Measurements from ENCODE around the gene KCNMB2.

KCNMB2 gene

DNA sequence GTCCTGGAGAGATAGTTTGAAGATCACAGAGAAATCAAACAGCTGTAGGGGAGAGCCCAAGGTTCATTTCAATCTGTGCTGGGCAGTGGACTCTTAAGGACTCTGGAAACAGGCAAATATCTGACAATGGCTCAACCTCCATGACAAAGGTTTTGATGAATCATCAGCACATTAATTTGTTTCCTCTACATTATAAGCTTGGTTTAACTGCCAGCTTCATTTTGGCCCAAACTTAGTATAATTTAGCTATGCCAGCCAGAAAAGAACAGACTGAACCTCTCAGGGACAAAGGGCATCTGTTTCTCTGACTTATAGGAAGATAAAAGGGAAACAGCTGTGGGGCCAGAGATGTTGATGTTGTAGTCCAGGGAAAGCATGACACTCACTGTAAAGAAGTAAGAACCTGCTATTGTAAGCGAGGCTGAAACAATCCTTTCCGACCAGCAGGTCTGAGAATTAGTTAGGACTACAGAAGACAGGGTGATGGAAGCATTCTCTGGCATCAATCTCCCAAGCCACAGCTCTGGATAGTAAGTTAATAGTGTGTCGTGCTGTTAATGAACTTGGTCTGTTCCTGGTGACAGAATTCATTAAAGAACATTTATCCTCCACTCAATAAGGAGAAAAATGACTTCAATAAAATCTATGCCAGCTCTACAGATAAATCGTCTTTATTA is 110.1 kb downstream of the KCNMB2 start:
- no peak for DNase-seq (ENCODE audit: low read depth)

DNA sequence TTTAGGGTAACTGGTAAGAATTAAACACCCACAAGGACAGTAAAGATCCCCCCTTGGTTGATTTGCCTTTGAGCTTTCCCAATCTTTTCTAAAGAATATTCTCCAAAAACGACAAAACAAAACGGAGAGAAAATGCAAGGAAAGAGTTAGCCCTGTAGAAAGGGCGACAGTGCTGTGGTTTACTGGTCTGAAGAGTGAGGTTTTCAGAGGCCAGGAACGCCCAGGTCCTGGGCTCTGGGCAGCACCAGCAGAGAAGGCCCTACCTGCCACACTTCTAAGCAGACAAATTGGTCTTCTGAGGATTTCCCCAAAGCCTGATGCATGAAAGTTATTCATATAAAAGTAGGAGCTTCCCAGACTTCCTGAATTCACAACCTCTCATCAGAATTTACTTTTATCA is 119.3 kb downstream of the KCNMB2 start:
- DNase-seq (ENCODE audit: low read depth), result no peak

DNA sequence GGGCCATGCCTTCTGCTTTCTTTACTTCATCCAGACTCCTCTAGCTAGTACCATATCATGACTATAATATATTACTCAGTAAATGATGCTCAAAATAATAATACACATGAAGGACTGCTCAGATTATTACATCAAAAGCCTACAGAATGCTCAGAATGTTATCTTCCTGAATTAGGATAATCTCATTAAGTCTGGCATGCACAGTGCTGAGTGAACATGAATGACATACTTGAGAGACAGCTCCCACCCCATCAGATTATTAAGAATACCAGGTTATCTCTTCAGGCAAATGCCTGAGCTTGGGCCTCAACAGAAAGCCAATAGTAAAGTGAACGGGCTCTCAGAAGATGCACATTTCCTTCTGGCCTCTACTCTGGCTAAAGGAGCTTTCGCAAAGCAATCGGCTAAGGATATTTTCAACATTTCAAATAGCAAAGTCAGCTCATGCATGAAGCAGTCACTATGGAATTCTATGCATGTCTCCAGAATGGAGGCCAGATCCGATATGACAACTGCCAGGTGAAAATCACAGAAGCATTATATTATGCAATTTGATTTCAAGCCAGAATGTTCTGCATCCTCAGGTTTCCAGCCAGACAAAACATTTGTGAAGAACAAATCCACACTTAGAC is 122.6 kb downstream of the KCNMB2 start:
- DNase-seq (ENCODE audit: low read depth), result no peak

DNA sequence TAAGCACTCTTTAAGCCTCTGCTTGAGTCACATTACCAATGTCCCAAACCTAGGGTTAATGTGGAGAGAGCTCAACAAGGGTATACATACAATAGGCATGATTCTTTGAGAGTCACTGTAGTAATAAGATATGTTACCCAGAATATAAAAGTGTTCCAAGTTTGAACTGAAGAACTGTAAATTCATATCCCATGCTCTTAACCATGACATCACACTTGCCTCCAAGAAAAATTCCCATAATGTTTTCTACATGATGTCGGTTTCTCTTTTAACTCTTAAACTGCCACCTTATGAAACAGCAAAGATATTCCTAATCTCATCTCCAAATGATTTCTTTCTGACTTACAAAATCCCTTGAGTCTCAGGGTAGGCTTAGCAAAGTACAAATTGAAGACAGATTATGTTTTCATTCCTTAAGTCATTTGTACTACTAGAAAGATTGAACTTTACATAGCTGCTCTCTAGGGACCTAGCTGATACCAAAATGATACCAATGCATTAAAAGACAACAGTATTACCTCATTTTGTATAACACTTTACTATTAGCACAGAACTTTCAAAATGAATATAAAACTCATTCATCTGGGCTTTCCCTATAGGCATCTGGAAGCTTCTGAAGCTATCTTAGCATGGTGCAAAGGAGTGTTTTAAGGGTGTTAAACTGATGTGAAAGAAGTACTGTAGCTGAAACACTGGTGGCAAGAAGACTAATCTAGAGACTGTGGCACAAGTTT is 127.1 kb downstream of the KCNMB2 start:
- DNase-seq (ENCODE audit: low read depth), result no peak

DNA sequence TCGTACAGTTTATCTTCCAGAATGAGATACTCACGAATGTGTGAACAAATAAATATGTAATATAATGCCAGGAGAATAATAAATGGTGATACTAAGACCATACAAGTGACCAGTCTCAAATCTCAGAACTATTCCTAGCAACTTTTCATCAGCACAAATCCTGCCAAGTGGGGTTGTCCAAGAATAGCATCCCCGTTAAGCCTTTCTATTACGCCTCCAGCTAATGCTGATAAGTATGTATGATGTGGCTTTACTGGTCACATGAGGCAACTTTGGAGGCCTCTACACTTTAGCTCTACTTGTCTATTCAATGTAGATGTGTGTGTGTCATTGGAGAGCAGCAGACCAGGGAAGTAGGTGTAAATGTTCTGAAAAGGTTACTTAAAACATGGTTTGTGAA is 129.5 kb downstream of the KCNMB2 start:
- DNase-seq (ENCODE audit: low read depth), result no peak

DNA sequence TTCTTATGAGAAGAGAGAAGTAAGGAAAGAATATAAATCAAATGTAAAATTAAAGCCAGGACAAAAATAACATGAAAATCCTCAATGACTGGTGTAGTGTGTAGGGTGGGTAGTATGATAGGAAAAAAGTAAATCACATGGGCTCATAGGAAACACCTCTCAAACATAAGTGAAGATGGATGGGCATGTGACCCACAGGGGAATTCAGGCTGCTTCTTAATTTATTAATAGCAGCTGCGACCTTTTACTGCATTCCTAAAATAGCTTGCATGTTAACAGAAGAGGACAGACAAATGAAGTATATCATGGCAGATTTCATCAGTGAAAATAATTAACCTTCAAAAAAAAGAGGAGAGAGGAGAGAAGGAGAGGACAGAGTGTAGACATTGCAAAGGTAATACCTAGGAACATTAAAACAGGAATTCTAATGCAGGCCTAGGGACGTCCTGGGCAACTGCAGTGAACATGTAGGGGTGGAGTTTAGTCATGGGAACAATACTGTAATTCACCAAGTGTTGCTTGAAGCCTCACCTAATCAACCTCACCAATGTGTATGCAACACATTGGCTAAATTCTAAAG is 132.9 kb downstream of the KCNMB2 start:
- DNase-seq (ENCODE audit: low read depth), result no peak

DNA sequence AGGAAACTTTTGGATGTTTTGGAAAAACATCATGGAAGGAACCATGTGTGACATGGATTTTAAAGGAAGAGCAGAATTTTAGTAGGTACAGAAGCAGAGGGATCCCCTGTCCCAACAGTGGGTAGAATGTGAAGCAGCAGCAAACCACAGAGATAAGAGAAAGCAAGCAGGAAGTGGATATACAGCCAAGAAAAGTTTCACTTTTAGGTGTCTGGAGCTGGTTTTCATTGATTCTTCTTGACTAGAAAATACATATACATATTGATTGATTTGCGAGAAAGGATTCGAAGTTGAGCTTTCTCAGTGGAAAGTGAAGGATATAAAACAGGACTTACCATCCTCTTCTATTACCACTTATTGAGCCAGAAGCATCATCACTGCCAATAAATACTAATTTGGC is 133.5 kb downstream of the KCNMB2 start:
- no peak for DNase-seq (ENCODE audit: low read depth)

DNA sequence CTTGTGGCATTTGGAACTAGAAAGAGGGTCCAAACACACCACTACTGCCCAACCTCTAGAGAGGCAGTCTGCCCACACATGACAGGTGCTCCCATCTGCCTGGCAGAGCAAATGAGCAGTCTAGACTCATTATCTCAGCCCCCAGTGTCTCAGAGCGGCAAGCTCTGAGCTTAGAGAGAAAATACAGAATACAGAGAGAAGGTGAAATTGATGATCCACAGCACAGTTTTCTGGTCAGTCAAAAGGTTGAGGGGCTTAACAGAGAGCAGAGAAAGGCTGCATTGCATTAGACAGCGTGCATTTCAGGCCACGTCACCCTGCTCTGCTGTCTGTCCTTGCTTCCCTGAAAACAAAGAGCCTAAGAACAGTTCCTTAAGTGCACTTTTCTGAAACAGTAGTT is 135.1 kb downstream of the KCNMB2 start:
- no peak for DNase-seq (ENCODE audit: low read depth)

DNA sequence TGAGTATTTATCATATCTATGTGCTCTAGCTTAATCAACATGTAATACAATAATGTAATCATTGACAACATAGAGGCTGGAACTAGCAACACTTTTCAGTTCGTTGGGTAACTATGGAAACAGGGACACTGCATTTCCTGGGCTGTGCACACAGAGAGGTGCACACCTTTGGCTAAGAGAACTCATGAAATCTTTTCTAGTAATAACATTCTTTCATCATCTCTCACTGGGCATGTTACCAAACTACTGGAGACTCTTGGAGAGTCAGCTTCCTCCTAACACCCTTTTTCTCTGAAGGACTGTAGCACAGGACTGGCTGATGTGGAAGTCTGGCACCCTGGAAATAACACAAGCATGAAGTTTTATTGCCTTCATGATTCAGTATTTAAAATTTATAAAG is 135.6 kb downstream of the KCNMB2 start:
- peak; percentile 41 for DNase-seq (ENCODE audit: low read depth)

DNA sequence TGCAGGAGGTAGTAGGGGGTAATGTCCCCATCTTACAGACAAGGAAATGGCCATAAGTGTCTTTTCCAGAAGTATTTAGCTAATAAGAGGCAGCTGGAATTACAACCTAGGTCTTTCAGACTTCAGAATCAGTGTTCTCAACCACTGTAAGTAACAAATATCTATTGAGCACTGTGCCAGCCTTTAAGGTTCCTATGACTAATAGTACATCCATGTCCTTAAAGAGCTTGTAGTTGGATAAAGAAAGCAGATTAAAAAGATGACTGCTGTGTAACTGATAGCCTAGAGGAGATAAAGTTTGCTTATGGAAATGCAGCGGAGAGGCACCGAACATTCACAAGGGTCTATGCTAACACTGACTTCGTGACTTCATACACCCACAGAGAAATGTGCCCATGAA is 136.0 kb downstream of the KCNMB2 start:
- no peak for DNase-seq (ENCODE audit: low read depth)

DNA sequence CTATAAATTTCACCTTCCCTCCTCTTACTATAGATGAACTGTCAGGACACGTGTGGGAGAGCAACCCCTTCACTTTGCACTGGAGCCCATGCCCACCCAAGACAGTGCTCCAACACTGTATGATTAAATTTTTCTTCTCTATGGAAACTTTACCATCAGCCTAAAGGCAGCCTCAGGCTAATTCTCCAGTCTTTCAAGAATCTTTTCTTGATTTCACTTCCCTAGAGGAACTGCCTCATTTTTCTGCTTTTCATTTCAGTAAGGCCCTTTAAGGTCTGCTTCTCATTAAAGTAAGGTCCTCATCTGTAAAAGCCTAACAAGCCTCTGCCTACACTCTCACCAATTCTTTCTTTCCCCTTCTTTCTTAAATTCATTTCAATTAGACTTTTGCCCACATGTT is 137.3 kb downstream of the KCNMB2 start:
- DNase-seq (ENCODE audit: low read depth), result no peak

DNA sequence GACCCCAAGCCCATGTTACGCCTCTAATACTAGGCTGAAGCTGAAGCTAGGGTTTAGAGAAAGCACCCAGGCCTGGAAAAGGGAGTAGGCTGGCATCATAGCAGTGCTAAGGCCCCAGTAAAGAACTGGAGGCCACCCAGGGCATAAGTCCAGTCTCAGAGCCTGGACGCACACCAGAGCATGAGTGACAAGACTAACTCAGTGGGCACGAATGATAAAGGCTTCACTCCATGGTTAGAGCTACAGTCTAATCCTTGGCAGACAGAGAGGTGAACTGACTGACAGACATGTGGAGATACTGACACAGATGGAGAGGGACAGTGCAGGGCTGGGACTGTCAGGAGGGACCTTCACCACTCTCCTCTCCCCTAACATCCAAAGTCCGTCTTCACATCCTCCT is 139.8 kb downstream of the KCNMB2 start:
- DNase-seq (ENCODE audit: low read depth), result no peak

DNA sequence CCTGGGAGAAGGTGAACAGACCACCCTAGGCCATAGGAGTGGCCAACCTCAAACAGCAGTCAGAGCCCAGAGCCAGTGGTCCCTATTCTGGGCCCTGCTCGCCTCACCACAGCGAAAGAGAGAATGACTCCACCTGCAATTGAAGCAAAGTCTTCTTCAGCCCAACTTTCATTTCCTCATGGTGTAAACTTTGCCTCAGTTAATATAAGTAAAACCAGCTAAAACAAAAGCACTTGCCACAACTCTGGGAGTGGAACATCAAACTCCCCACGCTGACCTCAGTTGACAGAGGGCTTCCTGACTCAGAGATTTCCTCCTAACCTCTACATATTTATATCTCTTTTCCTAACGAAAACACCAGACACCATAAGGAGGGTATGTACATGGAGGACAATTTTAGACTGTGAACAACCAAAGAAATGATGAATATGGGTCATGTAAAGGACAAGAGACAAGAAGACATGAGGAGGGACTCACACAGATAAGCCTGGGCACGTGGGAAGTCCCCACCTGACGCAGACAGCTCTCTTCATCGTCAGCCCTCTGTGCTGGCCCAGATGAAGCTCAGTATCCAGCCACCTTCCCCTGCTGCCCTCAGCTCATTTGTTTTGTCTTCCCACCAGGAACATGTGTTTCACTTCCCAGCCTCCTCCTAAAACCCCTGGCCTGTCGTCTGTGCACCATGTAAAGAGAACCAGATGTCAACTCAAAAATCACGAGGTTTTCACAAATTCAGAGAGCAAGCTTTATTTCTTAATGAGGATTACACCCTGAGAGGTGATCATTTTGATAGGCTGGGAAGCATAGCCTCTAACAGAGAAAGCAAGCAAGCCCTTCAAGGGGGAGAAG is 140.9 kb downstream of the KCNMB2 start:
- no peak for DNase-seq (ENCODE audit: low read depth)

DNA sequence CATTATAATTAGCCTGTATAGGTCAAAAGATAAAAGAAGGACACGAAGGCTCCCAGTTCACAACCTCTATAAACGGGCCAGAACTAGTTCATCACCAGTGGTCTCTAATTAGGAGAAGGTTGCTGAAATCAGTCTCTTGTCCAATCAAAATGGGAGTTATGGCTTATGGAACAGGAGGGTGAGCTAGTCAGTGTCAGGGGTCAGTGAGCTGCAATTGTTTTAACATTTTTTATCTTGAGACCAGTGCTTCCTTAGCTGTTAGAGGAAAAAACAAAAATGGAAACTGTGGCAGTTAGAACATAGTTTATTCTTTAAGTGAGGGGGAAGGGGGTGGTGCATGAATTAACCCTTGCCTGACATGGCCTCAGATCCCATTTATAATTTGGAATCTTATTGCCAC is 141.7 kb downstream of the KCNMB2 start:
- DNase-seq (ENCODE audit: low read depth), result no peak

DNA sequence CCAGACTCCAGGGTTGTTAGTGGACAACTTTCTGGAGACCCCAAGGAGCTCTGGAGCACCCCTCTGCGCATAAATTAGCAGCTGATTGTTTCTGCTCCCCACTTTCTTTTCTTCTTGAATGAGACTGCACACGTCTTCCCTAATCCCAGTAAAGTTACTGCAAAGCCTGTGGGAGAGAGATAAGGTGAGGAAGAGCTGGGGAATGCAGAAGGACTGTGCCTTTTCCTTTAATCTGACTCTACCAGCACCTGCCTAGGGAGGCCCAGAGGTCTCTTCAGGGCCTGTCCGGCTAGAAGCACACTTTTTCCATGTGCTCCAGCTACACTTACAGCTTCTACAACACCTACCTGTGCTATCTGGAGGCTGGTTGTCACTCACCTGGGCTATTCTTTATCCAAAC is 143.8 kb downstream of the KCNMB2 start:
- DNase-seq (ENCODE audit: low read depth), result no peak

DNA sequence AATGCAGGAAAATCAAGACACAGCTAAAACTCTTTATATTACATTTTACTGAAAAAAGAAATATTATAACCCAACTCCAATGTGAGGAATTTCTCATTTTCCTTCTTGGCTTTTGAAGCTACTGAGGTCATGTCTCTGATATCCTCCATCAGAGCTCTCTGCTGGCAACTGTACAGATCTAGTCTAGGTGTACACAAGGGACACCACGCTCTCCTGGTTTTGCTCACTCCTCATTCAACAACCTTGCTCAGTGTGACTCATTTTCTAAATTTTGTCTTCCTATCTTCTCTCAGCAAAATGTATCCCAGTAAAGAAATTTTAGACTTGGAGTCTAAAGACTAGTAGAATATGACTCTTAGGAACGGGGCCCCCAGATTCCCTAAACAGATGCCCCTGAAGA is 144.3 kb downstream of the KCNMB2 start:
- no peak for DNase-seq (ENCODE audit: low read depth)

DNA sequence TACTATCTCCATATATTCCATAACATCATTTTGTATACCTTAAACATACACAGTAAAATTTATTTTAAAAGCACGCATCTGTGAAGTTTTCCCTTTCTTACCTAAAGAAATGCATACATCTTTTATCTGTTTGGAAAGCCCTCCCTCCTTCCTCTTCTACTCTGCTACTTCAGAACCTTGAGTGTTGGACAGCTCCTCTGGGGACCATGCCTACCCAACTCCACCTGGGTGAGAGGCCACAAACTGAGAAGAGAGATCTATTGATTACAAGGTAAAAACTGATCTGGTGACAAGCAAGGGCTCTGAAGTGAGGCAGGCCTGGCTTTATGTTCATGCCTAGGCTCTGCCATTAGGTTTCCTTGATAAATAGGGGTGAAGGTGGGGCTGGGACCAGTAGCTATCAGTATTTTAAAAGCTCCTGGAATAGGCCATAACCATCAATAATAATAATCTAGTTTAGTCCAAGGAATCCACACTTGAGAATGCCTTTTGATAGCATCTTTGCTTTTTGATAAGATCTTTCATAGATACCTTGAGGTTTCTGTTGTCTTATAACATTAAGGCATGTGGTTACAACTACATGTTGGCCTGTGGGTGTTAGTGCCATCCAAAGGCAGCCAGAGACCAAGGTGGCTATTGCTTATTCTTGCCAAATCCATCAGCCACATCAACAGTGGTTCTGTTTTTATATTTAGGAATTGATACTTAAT is 148.8 kb downstream of the KCNMB2 start:
- DNase-seq (ENCODE audit: low read depth), result no peak

DNA sequence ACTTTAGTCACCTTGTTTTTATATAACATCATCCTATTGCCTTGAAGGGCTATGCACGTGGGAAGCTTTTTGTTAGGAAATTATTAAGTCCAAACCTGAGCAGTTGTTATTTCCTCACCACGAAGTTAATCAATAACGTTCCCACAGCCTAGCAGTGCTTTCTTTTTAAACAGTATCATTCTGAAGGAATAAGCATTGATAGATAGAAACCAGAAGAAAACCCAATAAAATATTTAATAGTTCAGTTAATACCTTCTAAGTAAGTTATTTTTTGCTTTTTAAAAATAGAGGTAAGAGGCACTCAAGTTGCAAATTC is 149.3 kb downstream of the KCNMB2 start:
- no peak for DNase-seq (ENCODE audit: low read depth)

DNA sequence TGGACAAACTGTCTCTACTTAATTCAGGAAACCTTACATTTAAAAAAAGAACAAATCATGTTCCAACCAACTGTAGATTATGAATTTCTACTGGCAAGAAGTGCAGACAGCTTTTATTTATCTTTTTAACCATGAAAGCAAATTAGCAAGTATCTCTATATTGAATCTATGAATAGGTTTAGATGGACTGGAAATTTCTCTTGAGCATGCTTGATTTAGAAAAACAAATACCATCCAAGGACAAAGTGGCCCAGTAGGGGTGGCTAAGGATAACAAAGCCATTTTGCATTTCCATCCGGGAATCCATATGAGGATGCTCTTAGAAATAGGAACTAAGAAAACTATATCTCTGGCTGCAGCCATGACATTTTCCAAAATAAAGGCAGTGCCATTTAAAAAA is 150.6 kb downstream of the KCNMB2 start:
- no peak for DNase-seq (ENCODE audit: low read depth)

DNA sequence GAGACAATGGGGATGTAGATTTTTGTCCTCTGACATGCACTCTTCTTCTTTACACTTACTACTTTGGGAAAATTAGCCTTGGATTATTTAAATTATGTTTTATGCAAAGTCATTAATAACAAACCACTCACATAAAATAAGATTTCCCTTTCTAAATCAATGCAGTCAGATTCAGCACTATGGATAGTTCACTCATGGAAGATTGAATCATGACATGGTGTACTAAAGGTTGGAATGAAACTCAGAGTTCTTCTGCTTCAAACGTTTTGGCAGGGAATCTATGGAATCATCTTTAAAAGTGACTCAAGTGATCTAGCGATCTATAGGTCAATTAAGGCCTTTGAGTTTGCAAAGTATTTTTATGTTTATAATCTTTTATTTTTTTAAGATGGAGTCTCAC is 154.3 kb downstream of the KCNMB2 start:
- DNase-seq (ENCODE audit: low read depth), result no peak

DNA sequence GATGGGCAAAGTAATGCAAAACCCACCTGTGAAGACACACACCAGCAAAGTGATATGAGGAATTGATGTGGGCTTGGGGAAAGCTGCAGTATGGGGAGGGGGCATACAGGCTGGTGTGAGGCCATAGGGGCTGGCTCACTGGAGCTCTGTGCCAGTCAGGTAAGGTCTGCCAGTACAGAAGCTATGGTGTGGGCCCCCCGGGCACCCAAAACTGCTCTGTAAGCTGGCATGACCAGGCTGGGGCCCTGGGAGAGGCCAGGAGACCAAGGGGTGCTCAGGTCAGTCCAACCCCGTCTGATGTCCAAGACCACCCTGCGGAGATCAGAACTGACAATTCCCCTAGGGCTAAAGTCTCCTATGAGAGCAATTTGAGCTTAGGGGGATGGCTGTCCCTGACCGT is 163.1 kb downstream of the KCNMB2 start:
- DNase-seq (ENCODE audit: low read depth), result no peak

DNA sequence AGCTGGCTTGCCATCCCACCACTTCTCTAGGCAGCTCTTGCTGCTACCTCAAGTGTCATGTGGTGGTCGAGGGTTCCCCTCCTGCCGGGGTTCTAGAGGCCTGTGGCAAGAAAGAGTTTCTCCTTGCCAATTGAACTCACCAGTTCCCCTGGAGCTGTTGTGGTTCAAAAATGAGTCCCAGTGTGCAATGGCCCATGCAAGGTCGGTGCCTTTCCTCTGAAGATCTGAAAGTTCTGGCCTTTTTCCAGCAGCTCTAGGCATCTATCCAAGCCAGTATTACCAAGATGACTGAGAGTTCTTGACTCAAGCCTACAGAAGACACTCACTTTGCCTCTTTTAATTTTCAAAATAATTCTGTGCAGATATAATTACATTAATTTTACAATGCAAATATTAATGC is 163.6 kb downstream of the KCNMB2 start:
- no peak for DNase-seq (ENCODE audit: low read depth)
